ENCODE data around the gene CREB5.

GRCh38 chr7:28848906-28849305, 436.6 kb downstream of the CREB5 start:
- TF ChIP-seq CTCF (IDR thresholded peaks at IDR 0.05) (no peak), POLR2A (IDR thresholded peaks at IDR 0.05) (no peak), POLR2AphosphoS5 (IDR thresholded peaks at IDR 0.05) (no peak), EP300 (IDR thresholded peaks at IDR 0.05) (no peak)
